GM23248 (cell line): ENCODE data around the gene UGT1A4. TPM values are rescaled to one million over a fixed set of nuclear protein-coding genes. Genes with fewer than 3 reads are reported as not detected.

Source experiments
- DNase-seq: peaks from one replicate; pipeline ENCODE4 v3.0.0-alpha.2; 2015
- H2AFZ ChIP-seq: fragments of 200-600 bp; sonication (generic); 2 replicates; pipeline ENCODE4 v1.6.1; 2016; ENCODE audit warnings: antibody characterized with exemption
- H3F3A ChIP-seq: fragments of 200-600 bp; sonication (generic); 2 replicates; pipeline ENCODE4 v1.6.1; 2016; ENCODE audit warnings: mild to moderate bottlenecking, antibody characterized with exemption, mixed run types; ENCODE audit not compliant: insufficient read depth
- H3K27ac ChIP-seq: fragments of 200-600 bp; sonication (generic); 2 replicates; pipeline ENCODE4 v1.5.1; 2016; ENCODE audit warnings: mild to moderate bottlenecking
- H3K27me3 ChIP-seq: fragments of 200-600 bp; sonication (generic); replicated peaks from 2 replicates; pipeline ENCODE4 v1.6.1; 2016; ENCODE audit warnings: mild to moderate bottlenecking; ENCODE audit not compliant: insufficient read depth
- H3K36me3 ChIP-seq: fragments of 200-600 bp; sonication (generic); 2 replicates; pipeline ENCODE4 v1.6.1; 2016; ENCODE audit warnings: low read depth, mild to moderate bottlenecking
- H3K4me1 ChIP-seq: fragments of 200-600 bp; sonication (generic); 2 replicates; pipeline ENCODE4 v1.6.1; 2016; ENCODE audit warnings: mild to moderate bottlenecking; ENCODE audit not compliant: insufficient read depth
- H3K4me2 ChIP-seq: fragments of 200-600 bp; sonication (generic); one replicate; pipeline ENCODE4 v1.6.1; 2016; ENCODE audit warnings: mild to moderate bottlenecking; ENCODE audit not compliant: unreplicated experiment
- H3K4me3 ChIP-seq: fragments of 200-600 bp; sonication (generic); 2 replicates; pipeline ENCODE4 v1.5.1; 2016; ENCODE audit warnings: mild to moderate bottlenecking
- H3K79me2 ChIP-seq: fragments of 200-600 bp; sonication (generic); 2 replicates; pipeline ENCODE4 v1.6.1; 2016; ENCODE audit warnings: mild to moderate bottlenecking; ENCODE audit not compliant: insufficient read depth
- H3K9ac ChIP-seq: fragments of 200-600 bp; sonication (generic); 2 replicates; pipeline ENCODE4 v1.6.1; 2016; ENCODE audit warnings: mild to moderate bottlenecking
- H3K9me2 ChIP-seq: fragments of 200-600 bp; sonication (generic); 2 replicates; pipeline ENCODE4 v1.6.1; 2016; ENCODE audit warnings: mixed run types, mild to moderate bottlenecking, moderate library complexity; ENCODE audit not compliant: insufficient read depth
- H3K9me3 ChIP-seq: fragments of 200-600 bp; sonication (generic); one replicate; pipeline ENCODE4 v1.6.1; 2017; ENCODE audit warnings: low read depth
- H4K20me1 ChIP-seq: fragments of 200-600 bp; sonication (generic); 2 replicates; pipeline ENCODE4 v1.6.0; 2016; ENCODE audit not compliant: insufficient read depth
- EZH2 ChIP-seq: fragments of 200-600 bp; sonication (generic); IDR thresholded peaks from 2 replicates; pipeline ENCODE4 v1.6.1; 2018; ENCODE audit warnings: antibody characterized with exemption, mild to moderate bottlenecking; ENCODE audit not compliant: insufficient read depth, poor library complexity, severe bottlenecking
- EZH2phosphoT487 ChIP-seq: fragments of 200-600 bp; sonication (generic); IDR thresholded peaks from 2 replicates; pipeline ENCODE4 v1.6.1; 2018; ENCODE audit warnings: antibody characterized with exemption, moderate library complexity, mild to moderate bottlenecking, low read depth; ENCODE audit not compliant: insufficient read depth
- WGBS, 2 experiments: methylation state at CpG; one replicate each; pipeline ENCODE4 v1.1.6; 2015 to 2017; ENCODE audit warnings: low lambda C conversion rate in 2 of 2, low coverage in 1 of 2; ENCODE audit errors: missing lambda C conversion rate in 2 of 2; 5-methylcytosine and 5-hydroxymethylcytosine counted together
- in situ Hi-C: fragments of 300-500 bp; cut with MboI; formaldehyde crosslinking; loops from 2 replicates; pipeline ENCODE4 v1.15.0; 2020
- polyA plus RNA-seq: library from polyadenylated mRNA; unstranded; fragments of >200 nt; fragmentation: Nextera tagmentation; extraction: Ambion mirVana; gene quantifications from 2 replicates; pipeline ENCODE4 v1.2.1, GENCODE V29; 2016
- total RNA-seq: library from RNA; depleted of rRNA; stranded (reverse); fragments of >200 nt; shearing (Covaris generic); gene quantifications from 2 replicates; pipeline ENCODE4 v1.2.3, GENCODE V29; 2014

Gene UGT1A4
- total and polyA plus RNA-seq, 2 experiments from 2014 or later = not detected

DNA sequence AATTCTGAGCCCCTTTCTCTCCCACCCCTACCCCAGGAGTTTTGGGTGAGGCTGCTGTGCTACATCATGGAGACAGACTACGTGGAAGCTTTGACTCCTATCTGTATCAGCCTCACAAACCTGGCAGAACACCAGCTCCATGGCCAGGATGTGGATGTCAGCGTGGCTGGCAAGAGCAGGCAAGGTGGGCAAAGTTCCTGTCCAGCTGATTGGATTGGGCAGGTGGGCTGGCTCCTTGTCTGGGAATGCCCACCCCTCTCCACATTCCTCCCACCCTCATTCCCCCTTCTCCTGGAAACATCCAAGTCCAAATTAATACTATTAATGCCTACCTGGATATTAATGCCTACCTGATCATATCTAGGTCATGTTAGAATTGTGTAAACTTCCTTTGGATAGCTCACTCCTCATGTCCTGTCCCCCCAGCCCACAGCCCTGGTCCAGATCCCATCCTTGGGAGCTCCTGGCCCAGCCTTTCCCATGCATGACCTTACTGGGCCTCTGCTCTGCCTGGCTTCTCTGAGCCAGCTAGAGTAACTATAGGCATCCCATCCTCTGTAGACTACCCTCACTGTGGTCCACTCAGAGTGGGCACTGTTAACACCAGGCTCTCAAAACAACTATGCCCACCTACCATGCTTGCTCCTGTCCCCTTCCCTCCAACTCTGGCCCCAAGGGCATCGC is 83.7 kb downstream of the UGT1A4 start:
- no peak overlapping the region for H3K9ac ChIP-seq
- H3K27ac ChIP-seq = no peak overlapping the region
- H3K4me1 ChIP-seq = no peaks in the 10 kb centered on the region
- no peak for TF ChIP-seq EZH2phosphoT487
- TF ChIP-seq EZH2 = no peak
- 20 to 21% methylated on average over 3 of the region's 3 CpGs for WGBS, 2 experiments
- in situ Hi-C loops = no loop called here
- H4K20me1 ChIP-seq = no peaks in the 10 kb centered on the region
- no peak overlapping the region for H2AFZ ChIP-seq
- H3K9me2 ChIP-seq = no peaks in the 10 kb centered on the region
- H3K9me3 ChIP-seq = no peaks in the 10 kb centered on the region
- no peak overlapping the region for H3K4me2 ChIP-seq
- H3K4me3 ChIP-seq = no peak overlapping the region
- H3K79me2 ChIP-seq = no peaks in the 10 kb centered on the region
- no peak for DNase-seq
- no peaks in the 10 kb centered on the region for H3F3A ChIP-seq
- H3K36me3 ChIP-seq = no peaks in the 10 kb centered on the region
- H3K27me3 ChIP-seq = peaks cover 13% of the 10 kb centered on the region

DNA sequence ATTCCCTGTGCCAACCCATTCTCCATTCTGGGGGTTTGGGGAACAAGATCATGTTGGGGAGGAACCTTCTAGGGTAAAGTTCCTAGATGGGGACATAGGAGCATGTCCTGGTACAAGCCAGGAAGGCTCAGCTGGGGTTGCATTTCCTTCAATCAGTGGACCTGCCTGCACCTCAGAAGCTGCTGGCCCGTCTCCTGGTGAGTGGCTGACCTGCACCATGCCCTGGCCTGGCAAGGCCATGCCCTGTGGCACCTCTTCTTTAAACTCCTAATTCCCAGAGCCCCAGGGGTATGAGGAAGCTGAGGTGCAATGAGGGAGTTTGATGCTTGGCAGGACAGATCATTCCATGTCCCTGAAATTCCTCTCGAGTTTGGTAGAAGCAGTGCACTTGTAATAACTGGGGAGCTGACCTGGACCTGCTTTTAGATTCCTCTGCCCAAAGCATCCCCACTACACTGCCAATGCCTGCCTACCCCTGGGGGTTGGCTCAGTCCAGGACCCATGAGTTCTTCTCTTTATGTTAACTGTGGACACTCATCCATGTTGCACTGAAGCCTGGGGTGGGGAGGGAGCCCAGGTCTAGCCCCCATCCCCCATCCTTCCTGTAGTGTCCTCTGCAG is 84.9 kb downstream of the UGT1A4 start:
- in situ Hi-C loops = no loop called here
- no peak overlapping the region for H3K4me3 ChIP-seq
- no peak overlapping the region for H2AFZ ChIP-seq
- WGBS, 2 experiments = 7 to 17% methylated on average over 2 of the region's 2 CpGs
- H3K4me1 ChIP-seq = no peaks in the 10 kb centered on the region
- H3K27ac ChIP-seq = no peak overlapping the region
- H3K9me3 ChIP-seq = no peaks in the 10 kb centered on the region
- no peaks in the 10 kb centered on the region for H3K9me2 ChIP-seq
- peaks cover 13% of the 10 kb centered on the region for H3K27me3 ChIP-seq
- H4K20me1 ChIP-seq = no peaks in the 10 kb centered on the region
- no peak overlapping the region for H3K4me2 ChIP-seq
- H3F3A ChIP-seq = no peaks in the 10 kb centered on the region
- DNase-seq = no peak
- no peaks in the 10 kb centered on the region for H3K79me2 ChIP-seq
- TF ChIP-seq EZH2phosphoT487 (no peak), EZH2 (no peak)
- H3K9ac ChIP-seq = no peak overlapping the region
- no peaks in the 10 kb centered on the region for H3K36me3 ChIP-seq

DNA sequence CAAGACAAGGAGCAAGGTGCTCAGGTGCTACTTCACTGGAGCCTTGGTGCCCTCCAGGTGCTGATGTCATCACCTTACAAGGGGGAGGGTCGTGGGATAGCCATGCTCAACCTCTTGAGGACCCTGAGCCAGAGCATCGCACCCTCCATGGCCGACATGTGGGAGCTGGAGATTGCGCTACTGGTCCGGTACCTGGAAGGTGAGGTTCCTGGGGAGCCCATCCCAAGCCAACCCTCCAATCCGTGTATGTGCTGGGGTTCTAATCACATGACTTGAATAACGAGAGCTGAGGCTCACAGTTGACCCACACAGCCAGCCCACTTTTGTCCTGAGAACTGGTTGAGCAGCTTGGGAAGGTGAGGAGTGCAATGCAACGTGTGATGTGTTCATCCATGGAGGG is 85.5 kb downstream of the UGT1A4 start:
- DNase-seq = no peak
- Histone ChIP-seq H4K20me1 (no peaks in the 10 kb centered on the region), H3K9me3 (no peaks in the 10 kb centered on the region), H3F3A (no peaks in the 10 kb centered on the region), H3K9me2 (no peaks in the 10 kb centered on the region), H3K79me2 (no peaks in the 10 kb centered on the region), H3K4me1 (no peaks in the 10 kb centered on the region), H3K27me3 (peaks cover 13% of the 10 kb centered on the region), H3K4me3 (no peak overlapping the region), H3K36me3 (no peaks in the 10 kb centered on the region), H3K27ac (no peak overlapping the region), H3K4me2 (no peak overlapping the region), H3K9ac (no peak overlapping the region), H2AFZ (no peak overlapping the region)
- TF ChIP-seq EZH2 (no peak), EZH2phosphoT487 (no peak)
- WGBS, 2 experiments = 46 to 47% methylated on average over 8 of the region's 8 CpGs
- in situ Hi-C loops = no loop called here

DNA sequence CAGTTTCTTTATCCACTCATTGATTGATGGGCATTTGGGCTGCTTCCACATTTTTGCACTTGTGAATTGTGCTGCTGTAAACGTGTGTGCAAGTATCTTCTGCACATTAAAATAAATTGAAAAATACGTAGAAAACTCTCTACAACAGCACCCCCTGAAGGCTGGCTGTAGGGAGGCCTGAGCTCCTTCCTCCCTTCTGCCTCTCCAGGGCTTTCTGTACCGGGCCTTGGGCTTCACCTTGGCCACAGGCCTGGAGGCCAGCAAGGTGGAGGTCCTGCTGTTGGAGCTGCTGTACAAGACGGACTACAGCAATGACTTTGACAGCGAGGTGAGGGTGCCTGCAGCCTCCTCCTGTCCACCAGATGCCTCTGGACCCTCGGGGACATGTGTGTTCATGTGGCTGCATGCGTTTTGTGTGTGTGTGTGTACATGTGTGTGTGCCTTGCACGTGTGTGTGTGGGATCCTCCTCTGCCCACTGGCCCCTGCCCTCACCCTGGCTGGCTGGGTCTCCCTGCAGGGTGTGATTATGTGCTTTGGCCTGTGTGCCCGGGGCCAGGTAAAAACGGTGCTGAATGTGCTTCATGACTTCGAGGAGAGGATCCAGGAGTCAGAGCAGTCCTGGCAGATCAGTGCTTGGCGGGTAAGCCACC is 88.8 kb downstream of the UGT1A4 start:
- no peak overlapping the region for H2AFZ ChIP-seq
- H3K4me2 ChIP-seq = no peak overlapping the region
- H3K9ac ChIP-seq = no peak overlapping the region
- in situ Hi-C loops = no loop called here
- no peak overlapping the region for H3K27ac ChIP-seq
- TF ChIP-seq EZH2phosphoT487 (no peak), EZH2 (no peak)
- H3K36me3 ChIP-seq = no peaks in the 10 kb centered on the region
- H3K9me2 ChIP-seq = no peaks in the 10 kb centered on the region
- no peaks in the 10 kb centered on the region for H3F3A ChIP-seq
- DNase-seq = no peak
- WGBS, 2 experiments = 28 to 29% methylated on average over 12 of the region's 12 CpGs
- no peaks in the 10 kb centered on the region for H3K4me1 ChIP-seq
- H4K20me1 ChIP-seq = no peaks in the 10 kb centered on the region
- no peak overlapping the region for H3K4me3 ChIP-seq
- H3K27me3 ChIP-seq = peaks cover 27% of the 10 kb centered on the region
- no peaks in the 10 kb centered on the region for H3K9me3 ChIP-seq
- H3K79me2 ChIP-seq = no peaks in the 10 kb centered on the region
